Measurements from ENCODE around the gene ACTR8.

ACTR8 gene

GRCh38 chr3:53833700-53834099 lies 48.3 kb downstream of the ACTR8 start:
- no peak for DNase-seq

GRCh38 chr3:53833053-53833645 lies 48.8 kb downstream of the ACTR8 start:
- no peak for DNase-seq

DNA sequence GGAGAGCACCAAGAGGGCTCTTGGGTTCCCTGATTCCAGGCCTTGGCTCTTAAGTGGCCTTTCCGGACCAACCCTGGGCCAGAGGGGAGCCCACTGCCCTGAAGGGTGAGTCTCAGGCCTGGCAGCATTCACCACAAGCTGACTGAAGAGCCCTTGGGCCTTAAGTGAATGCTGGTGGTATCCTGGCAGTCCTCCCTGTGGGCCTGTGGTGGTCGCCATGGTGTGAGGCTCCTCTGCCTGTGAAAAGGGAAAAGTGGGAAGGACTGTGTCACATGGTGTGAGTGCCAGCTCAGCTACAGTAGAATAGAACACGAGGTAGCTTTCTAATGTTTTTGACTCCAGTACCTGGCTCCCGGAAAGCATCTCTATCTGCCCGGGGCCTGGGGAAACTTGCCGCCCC lies 51.0 kb downstream of the ACTR8 start:
- DNase-seq = no peak

DNA sequence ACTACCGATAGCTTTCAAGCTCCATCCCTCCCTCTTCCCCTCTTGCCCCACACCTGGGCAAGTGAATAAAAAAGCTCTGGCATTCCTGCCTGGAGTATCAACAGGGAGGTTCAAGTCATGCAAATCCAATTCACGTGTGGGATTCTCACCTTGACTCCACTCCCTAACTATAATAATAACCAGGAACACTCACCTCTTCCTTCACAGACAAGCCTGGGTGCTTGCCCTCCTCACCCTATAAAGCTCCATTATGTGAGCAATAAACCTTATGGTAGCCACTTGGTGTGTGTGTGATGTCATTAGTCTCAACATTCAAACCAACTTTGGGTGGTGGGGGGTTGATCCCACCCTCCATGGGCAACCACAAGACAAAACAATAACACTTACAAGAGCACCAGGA lies 52.3 kb downstream of the ACTR8 start:
- no peak for DNase-seq

- DNase-seq = no peak
Measured at GRCh38 chr3:53828581-53828980, 53.4 kb downstream of the ACTR8 start.

- no peak for DNase-seq
Measured at GRCh38 chr3:53826048-53826447, 55.9 kb downstream of the ACTR8 start.

- no peak for DNase-seq
Measured at GRCh38 chr3:53824795-53825194, 57.2 kb downstream of the ACTR8 start.

GRCh38 chr3:53823956-53824657 lies 57.8 kb downstream of the ACTR8 start:
- DNase-seq = no peak

DNA sequence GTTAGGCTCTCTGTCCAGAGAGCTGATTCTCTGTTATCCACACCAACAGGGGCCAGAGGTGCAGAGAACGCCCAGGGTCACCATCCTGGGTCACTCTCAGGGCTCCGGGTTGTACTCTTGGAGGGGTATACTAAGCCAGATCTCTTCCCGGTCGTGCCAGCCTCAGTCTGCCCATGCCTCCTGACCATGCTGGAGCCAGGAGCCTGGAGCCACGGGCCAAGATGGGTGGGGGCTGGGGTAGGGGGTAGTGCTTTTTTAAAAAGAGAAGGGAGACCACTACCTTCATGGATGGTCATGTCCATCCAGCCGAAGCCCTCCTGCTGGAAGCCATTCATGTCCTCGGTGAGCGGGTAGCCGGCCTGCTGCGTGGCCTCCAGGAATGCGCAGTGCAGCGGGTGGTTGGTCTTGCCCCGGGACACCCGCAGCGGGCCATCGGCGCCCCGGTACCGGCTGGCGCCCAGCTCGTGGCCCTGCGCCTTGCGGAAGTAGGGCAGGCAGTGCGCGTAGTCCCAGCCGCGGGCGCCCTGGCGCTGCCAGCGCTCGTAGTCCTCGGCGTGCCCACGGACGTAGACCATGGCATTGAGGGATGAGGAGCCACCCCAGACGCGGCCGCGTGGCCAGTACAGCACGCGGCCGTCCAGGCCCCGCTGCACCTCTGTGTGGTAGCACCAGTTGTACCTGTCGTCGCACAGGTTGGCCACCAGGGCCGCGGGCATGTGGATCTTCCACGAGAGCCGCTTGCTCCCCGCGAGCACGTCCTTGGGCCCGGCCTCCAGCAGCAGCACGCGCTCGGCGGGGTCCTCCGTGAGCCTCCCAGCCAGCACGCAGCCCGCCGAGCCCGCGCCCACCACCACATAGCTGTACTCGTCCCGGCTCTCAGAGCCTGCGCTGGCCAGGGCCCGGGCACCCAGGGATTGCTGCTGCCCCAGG lies 58.7 kb downstream of the ACTR8 start:
- DNase-seq = no peak

- DNase-seq = no peak
Measured at GRCh38 chr3:53822331-53822741, 59.6 kb downstream of the ACTR8 start.

GRCh38 chr3:53821631-53822121 lies 60.3 kb downstream of the ACTR8 start:
- DNase-seq = no peak

GRCh38 chr3:53820756-53821580 lies 61.0 kb downstream of the ACTR8 start:
- no peak for DNase-seq

DNA sequence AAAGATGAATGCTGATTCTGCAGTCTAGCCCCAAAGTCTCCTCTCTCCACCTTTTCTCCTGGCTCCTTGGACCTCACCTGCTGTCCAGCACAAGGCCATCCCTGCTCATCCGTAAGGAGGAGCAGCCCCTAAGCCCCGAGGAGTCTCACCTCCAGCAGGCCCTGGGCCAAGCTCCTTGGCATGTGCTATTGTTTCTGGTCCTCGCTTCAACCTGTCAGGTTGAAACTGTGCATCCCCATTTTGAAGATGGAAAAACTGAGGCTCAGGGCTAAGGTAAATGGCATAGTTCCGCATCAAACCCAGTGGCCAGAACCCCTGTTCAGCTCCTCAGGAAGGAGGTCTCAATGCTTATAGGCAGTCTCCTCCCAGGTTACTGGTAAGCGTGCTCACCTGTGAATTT lies 61.9 kb downstream of the ACTR8 start:
- no peak for DNase-seq

DNA sequence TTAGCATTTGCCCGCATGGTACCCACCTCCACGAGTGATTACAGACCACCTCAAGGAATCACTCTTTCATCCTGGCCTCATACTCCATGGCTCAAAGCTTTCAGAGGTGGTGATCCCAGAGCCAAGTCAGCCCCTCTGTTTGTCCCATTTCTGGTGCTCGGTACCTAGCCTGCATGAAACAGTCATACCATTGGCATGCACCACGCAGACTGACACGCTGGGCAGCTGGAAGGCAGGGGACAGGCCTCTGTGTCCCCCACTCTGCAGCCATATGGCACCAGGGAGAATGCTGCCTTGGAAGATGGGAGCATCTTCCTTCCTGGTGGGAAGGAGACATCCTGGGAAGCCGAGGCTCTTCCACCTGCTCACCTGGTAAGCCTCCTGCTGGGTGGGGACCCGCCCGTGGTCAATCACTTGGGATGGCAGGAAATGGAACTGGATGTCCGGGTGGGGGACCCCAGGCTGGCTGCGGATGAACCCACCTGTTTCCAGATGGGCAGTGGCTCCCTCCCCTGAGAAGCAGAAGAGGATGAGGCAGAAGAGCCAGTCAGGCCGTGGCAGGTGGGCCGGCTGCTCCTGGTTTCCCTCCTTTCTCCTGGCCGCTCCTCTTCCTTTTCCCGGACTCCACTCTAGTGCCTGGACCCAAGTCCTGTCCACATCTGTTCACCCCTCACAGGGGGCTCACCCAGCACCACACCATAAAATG lies 62.6 kb downstream of the ACTR8 start:
- no peak for DNase-seq

- no peak for DNase-seq
Measured at GRCh38 chr3:53818221-53819162, 63.5 kb downstream of the ACTR8 start.

DNA sequence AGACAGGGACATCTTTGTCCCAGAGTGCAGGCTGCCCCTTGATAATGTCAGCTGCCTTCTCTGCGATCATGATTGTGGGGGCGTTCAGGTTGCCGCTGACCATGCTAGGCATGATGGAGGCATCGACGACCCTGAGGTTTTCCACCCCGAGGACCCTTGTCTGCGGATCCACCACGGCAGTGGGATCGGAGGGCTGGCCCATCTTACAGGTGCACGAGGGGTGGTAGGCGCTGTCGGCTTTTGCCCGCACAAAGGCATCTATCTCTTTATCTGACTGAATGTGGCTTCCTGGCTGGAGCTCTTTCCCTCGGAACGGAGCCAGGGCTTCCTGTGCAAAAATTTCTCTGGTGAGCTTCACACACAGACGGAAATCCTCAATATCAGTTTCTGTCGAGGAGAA lies 64.1 kb downstream of the ACTR8 start:
- DNase-seq = no peak

DNA sequence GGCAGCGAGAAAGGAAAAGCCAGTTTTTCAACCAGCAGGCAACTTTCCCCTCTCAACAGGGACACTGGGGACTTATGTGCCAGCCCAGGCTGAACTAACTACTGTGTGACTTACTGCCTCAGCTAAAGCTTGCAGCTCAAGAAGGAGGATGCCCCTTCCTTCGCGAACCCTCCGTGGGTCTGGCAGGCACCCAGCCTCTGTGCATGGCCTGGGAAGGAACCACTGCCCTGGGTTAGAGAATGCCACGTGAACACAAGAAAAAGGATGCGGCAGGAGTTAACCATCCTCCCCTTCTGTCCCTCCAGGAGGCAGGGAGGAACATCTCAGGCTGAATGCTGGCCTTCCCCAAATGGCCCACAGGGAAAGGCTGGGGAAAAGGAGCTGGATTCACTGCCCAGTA lies 64.7 kb downstream of the ACTR8 start:
- DNase-seq = no peak

Measured in NCI-H1694 treated with DMSO at 0.1 percent for 48 hours (cell line).